ENCODE measurements around the gene ABCD3. TPM values are rescaled to one million over a fixed set of nuclear protein-coding genes. Genes with fewer than 3 reads are reported as not detected.

The ABCD3 gene
- total RNA-seq, 1 donor from 2014 or later, result 60.8 TPM

Other genes with a start within 250 kb of the ABCD3 start
- gene ARHGAP29, start 180.8 kb upstream of the ABCD3 start, total RNA-seq, result 20.3 TPM
- 2.0 TPM for gene F3, start 123.4 kb downstream of the ABCD3 start, total RNA-seq